ENCODE results near the gene PDLIM5. TPM values are rescaled to one million over a fixed set of nuclear protein-coding genes. Genes with fewer than 3 reads are reported as not detected.

PDLIM5 gene
- total RNA-seq, 1 experiment from 2014 or later, result 58.0 TPM

- Histone ChIP-seq H2AFZ (ENCODE audit: low read length) (no peak overlapping the region), H3K4ac (ENCODE audit: low read depth, low read length) (no peak overlapping the region), H3K18ac (ENCODE audit: insufficient read length, low read depth, low read length) (no peak overlapping the region), H3K9ac (ENCODE audit: extremely low read depth, insufficient read length, low read length) (no peak overlapping the region), H3K79me2 (ENCODE audit: insufficient read depth, low read length) (no peaks in the 10 kb centered on the region), H3K27me3 (ENCODE audit: insufficient read depth, low read length) (no peaks in the 10 kb centered on the region), H3K56ac (ENCODE audit: insufficient read length, low read depth, low read length) (no peak overlapping the region), H3K27ac (ENCODE audit: insufficient read length, low read depth, low read length) (no peak overlapping the region), H3K23me2 (ENCODE audit: insufficient read length, low read depth, low read length, poor library complexity, severe bottlenecking) (no peaks in the 10 kb centered on the region), H4K8ac (replicated peaks; ENCODE audit: insufficient read length, low read depth, low read length) (no peak overlapping the region), H2BK120ac (ENCODE audit: low read depth, low read length, poor library complexity, severe bottlenecking) (no peak overlapping the region), H4K91ac (ENCODE audit: insufficient read length, low read depth, low read length) (no peak overlapping the region), H4K20me1 (ENCODE audit: control insufficient read depth, insufficient read depth, insufficient read length) (no peaks in the 10 kb centered on the region), H3K9me3 (ENCODE audit: control insufficient read depth, low read depth, low read length) (no peaks in the 10 kb centered on the region), H3K79me1 (ENCODE audit: insufficient read depth, low read depth, low read length, poor library complexity, severe bottlenecking) (no peaks in the 10 kb centered on the region), H3K4me2 (ENCODE audit: insufficient read depth, insufficient read length, low read length) (no peak overlapping the region), H3T11ph (ENCODE audit: low read length) (no peak overlapping the region), H2BK5ac (ENCODE audit: insufficient read length, low read length) (no peak overlapping the region), H2AK5ac (ENCODE audit: insufficient read length, low read length) (no peak overlapping the region), H2BK12ac (ENCODE audit: insufficient read length, low read depth, low read length) (no peak overlapping the region), H3K23ac (ENCODE audit: insufficient read length, low read depth, low read length) (no peak overlapping the region), H4K5ac (ENCODE audit: insufficient read length, low read depth, low read length) (no peak overlapping the region), H3K14ac (ENCODE audit: insufficient read depth, low read length) (no peak overlapping the region), H3K4me1 (ENCODE audit: insufficient read depth, low read length) (no peaks in the 10 kb centered on the region), H2BK20ac (ENCODE audit: low read depth, low read length, poor library complexity, severe bottlenecking) (no peak overlapping the region), H2BK15ac (ENCODE audit: low read depth, low read length) (no peak overlapping the region)
- no peak for DNase-seq
- Mint-ChIP-seq H3K9me3 (no peaks in the 10 kb centered on the region), H3K4me1 (peaks cover 0 to 7% of the 10 kb centered on the region in 2 experiments), H3K27ac (no peak overlapping the region), H3K36me3 (ENCODE audit: insufficient read depth in 1 of 3, low read depth in 3 of 3) (peaks cover 0 to 2% (median 0%) of the 10 kb centered on the region in 3 experiments; a peak in 1 of 7 replicates), H3K4me3 (no peak overlapping the region), H3K27me3 (ENCODE audit: low read depth) (no peaks in the 10 kb centered on the region)
- no peak for TF ChIP-seq CTCF (conservative IDR thresholded peaks at IDR 0.05)
- no CpG with 5 or more reads among the region's 3 CpGs for WGBS (ENCODE audit: extremely low coverage, insufficient read length, low lambda C conversion rate)
Measured at GRCh38 chr4:94525993-94526728, 74.4 kb downstream of the PDLIM5 start.

Measured in H9 (cell line).